Measurements from ENCODE around the gene VSTM2L.
"Not testable (repeated sequence)": the region's sequence is repeated elsewhere in the genome, so short reads cannot be mapped to it uniquely, and the experiment has no call there.

VSTM2L gene

GRCh38 chr20:37939701-37940560 is 37.0 kb downstream of the VSTM2L start:
- no peak for DNase-seq

- no peak for DNase-seq
Measured at GRCh38 chr20:37940858-37941257, 37.9 kb downstream of the VSTM2L start.

- DNase-seq, result no peak
Measured at GRCh38 chr20:37941332-37941731, 38.4 kb downstream of the VSTM2L start.

GRCh38 chr20:37941992-37942391 is 39.1 kb downstream of the VSTM2L start:
- DNase-seq, result no peak

GRCh38 chr20:37943033-37943432 is 40.1 kb downstream of the VSTM2L start:
- DNase-seq, result no peak

- no peak for DNase-seq
Measured at GRCh38 chr20:37943501-37944455, 40.9 kb downstream of the VSTM2L start.

- DNase-seq, result no peak
Measured at GRCh38 chr20:37944456-37944981, 41.6 kb downstream of the VSTM2L start.

GRCh38 chr20:37945091-37945547 is 42.2 kb downstream of the VSTM2L start:
- DNase-seq, result no peak

GRCh38 chr20:37946946-37947345 is 44.0 kb downstream of the VSTM2L start:
- no peak for DNase-seq

- DNase-seq, result no peak
Measured at GRCh38 chr20:37947943-37948342, 45.0 kb downstream of the VSTM2L start.

GRCh38 chr20:37948956-37949355 is 46.0 kb downstream of the VSTM2L start:
- no peak for DNase-seq

GRCh38 chr20:37954190-37954589 is 51.3 kb downstream of the VSTM2L start:
- DNase-seq, result no peak

- no peak for DNase-seq
Measured at GRCh38 chr20:37954626-37955025, 51.7 kb downstream of the VSTM2L start.

- no peak for DNase-seq
Measured at GRCh38 chr20:37955511-37955910, 52.6 kb downstream of the VSTM2L start.

GRCh38 chr20:37956107-37956585 is 53.2 kb downstream of the VSTM2L start:
- DNase-seq, result no peak

- DNase-seq, result no peak
Measured at GRCh38 chr20:37958856-37959520, 56.1 kb downstream of the VSTM2L start.

- DNase-seq, result no peak
Measured at GRCh38 chr20:37961066-37961465, 58.1 kb downstream of the VSTM2L start.

GRCh38 chr20:37963483-37963882 is 60.6 kb downstream of the VSTM2L start:
- DNase-seq, result not testable (repeated sequence)

- DNase-seq, result no peak
Measured at GRCh38 chr20:37968841-37969401, 66.0 kb downstream of the VSTM2L start.

- no peak for DNase-seq
Measured at GRCh38 chr20:37969949-37970855, 67.3 kb downstream of the VSTM2L start.

- no peak for DNase-seq
Measured at GRCh38 chr20:37970856-37971245, 67.9 kb downstream of the VSTM2L start.

Measured in fibroblast of skin of abdomen (primary cell).